GM19455 (cell line): ENCODE results near the gene TACC3.

Experiments
- ATAC-seq: cut with Tn5 transposase; IDR thresholded peaks from one replicate; pipeline ENCODE4 v1.9.1; 2021; ENCODE audit not compliant: unreplicated experiment

Gene TACC3

GRCh38 chr4:1771555-1772305 lies 50.4 kb downstream of the TACC3 start:
- ATAC-seq = no peak

DNA sequence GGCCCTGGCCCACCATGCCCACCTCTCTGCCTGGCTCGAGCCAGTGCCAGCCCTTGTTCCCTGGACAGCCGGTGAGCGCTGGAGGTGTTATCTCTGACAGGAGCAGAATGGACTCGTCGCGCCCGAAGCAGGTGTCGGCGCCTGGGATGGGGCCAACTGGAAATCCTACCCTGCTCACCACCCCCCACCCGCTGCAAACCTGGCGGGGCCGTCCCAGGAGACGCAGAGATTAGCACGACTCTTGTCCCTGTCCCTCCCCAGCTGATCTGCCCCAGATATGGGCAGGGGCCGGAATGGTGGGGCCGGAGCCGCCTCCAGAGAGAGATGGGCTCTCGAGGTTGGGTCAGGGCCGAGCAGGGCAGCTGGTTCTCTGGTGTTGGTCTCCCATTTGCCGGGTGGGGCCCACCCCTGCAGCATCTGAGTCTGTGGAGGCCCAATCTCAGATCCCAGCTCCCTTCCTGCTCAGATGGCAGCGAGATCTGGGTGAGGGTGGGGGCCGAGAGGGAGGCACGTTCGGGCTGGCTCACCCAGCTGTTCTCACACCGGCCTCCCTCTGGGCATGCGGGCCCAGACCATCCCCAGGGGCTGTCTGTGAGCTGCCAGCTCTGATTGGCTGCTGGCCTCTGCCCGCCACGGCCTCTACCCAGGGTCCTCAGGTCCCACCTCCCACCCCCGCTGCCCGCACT lies 51.7 kb downstream of the TACC3 start:
- no peak for ATAC-seq

GRCh38 chr4:1773754-1774153 lies 52.4 kb downstream of the TACC3 start:
- ATAC-seq = no peak

DNA sequence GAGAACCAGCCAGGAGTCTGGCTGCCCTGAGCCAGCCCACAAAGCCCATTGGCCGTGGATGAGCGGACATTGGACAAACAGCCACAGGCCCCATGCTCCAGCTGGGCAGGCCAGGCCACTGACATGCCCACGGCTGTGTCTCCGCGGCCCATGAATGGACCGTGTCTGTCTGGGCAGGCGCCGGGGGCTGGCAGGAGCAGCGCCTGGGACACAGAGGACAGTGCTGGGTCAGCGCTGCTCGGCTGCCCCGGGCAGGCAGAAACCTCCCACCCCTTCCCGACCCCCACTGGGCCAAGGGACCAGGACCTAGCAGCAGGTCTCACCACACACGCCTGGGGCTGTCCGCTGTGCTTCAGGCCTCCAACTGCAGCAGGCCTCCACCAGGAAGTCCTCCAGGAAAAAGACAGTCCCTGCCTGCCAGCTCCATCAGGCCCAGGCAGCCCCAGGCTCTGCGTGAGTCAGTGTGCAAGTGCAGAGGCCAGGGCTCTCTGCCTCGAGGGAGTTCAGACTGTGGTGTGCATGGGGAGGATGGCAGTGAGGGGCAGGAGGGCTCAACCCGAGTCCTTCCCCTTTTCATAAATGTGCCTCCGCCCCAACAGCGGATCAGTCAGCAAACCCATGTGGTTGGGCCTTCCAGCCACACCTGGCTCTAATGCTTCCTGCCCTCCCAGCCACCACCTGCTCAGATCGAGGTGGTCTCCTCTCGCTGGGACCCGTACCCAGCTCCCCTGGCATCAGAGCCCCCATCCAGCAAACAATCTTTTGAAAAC lies 54.6 kb downstream of the TACC3 start:
- ATAC-seq = no peak

- ATAC-seq = no peak
Measured at GRCh38 chr4:1776521-1777161, 55.3 kb downstream of the TACC3 start.

- ATAC-seq = no peak
Measured at GRCh38 chr4:1777822-1778641, 56.7 kb downstream of the TACC3 start.

DNA sequence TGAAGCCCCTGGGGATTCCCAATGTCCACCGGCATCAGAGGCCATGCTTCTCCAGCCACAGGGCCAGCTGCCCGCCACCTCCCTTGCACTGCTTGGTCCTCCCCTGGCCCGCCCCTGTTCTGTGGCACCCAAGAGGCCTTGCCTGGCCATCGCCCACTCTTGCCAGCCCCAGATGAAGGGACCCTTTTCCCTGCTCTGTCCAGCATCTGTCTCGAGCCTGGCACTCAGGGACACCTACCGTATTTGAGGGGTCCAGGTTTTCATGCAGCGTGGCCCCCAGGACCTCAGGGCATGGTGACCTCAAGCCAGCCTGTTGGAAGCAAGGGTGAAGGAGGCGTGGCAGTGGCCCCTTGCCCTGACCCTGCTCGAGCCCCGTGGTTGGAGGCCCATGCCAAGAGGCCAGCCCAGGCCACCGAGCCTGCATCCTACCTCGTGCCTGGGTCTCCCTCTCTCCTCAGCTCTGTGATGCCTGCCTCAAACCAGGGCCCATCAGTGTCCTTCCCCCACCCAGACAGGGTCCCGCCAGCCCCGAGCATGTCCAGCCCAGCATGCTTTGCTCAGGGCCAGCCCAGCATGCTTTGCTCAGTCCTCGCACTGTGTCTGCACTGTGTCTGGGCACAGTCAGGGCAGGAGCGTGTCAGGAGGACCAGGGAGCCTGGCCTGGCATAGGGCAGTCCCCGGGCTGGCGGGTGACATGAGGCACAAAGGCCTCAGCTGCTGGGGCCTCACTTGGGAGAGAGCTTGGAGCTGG lies 57.5 kb downstream of the TACC3 start:
- no peak for ATAC-seq

DNA sequence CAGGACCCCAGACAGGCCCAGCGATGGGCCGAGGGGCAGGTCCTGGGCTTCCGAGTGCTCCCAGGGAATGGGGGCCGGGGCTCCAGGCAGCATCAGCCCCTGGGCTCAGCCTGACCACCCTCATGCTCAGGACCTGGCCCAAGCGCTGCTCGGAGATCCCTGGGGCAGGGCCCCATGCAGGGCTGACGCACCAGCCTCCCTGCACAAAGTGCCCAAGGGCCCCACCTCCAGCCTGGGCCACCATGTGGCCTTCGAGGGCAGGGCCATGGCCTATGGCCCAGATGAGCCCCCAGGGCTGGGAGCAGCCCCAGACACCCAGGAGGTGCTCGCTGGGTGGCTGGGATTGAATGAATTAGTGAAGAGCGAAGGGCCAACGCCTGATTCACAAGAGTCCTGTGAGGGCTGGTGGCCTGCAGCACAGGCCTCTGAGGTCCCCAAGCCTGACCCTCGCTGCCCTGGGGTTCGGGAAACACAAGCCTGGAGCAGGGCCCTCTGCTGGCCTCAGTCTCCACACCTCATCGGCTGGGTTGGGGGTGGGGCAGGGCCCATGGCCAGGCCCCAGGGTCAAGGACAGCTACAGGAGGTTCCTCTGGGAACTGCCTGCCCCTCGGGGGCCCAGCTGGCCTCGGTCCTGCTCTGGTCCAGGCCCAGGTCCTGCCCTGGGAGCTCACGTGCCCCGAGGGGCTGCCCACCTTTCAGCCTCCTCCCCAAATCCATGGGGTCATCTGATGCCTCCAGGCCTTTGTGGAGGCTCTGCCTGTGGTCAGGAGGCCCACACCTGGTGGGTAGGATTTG lies 58.5 kb downstream of the TACC3 start:
- no peak for ATAC-seq

DNA sequence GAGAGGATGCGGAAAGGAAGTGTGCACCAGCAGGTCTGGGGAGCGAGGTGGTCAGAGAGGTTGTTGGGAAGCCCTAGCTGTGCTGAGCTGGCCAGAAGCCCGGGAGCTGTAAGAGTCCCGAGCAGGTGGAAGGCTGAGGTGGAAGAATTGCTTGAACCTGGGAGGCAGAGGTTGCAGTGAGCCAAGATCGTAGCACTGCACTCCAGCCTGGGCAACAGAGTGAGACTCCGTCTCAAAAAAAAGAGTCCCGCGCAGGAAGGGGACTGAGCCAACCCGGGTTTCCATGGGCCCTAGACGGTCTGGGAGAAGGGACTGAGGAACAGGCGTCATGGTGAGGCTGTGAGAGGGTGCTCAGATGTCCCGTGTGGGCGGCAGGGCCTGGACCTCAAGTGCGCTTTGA lies 59.1 kb downstream of the TACC3 start:
- no peak for ATAC-seq

DNA sequence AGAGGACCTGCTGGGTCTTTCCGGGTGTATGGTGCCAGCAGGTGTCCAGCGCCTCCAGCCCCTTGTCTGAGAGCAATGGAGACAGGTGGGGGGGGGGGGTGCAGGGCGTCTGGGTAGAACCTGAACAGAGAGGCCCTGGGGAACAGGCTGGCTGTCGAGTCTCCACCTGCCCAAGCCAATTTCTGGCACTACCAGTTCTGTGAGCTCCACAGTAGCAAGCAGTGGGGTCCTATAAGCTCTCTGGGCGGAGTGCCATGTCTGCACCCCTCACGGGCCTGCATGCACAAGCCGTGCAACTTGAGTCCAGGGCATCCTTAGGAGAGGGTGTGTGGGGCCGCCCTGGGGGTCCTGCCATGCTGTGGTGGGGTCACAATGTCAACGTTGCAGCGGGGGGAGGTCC lies 61.7 kb downstream of the TACC3 start:
- no peak for ATAC-seq

DNA sequence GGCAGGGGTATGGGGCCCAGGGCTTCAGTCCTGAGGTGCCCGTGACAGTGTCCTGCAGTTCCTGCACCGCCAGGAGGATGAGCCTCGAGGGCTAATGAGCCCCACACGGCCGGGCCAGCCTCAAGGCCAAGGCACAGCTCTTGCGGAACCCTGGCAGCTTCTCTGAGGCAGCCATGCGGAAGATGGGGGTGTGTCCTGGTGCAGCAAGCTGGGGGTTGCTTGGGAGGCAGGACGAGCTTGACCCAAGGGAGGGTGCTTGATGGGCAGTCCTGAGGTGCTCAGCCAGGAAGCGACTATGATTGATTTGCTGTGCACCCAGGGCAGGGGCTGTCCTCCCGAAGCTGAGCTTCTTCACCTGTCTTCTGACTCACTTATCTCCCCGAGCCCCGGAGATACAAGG lies 62.6 kb downstream of the TACC3 start:
- no peak for ATAC-seq

DNA sequence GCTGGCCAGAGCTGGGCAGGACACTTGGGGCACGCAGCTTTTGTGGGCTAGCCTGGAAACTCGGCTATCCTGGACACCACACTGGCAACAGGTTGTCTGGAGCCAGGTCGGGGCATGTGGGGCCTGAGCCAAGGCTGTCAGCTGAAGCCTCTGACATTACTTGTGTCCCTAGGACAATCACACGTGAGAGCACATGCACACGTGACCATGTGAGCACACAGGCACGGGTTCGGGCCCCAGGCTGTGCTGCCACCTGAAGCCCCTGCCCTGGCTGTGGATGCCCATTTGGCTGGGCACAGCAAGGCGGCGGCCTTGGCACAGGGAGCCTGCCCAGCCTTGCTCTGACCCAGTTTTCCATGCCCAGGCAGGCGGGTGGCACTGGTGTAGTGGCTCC lies 63.1 kb downstream of the TACC3 start:
- ATAC-seq = no peak

- ATAC-seq = no peak
Measured at GRCh38 chr4:1784789-1785591, 63.7 kb downstream of the TACC3 start.

DNA sequence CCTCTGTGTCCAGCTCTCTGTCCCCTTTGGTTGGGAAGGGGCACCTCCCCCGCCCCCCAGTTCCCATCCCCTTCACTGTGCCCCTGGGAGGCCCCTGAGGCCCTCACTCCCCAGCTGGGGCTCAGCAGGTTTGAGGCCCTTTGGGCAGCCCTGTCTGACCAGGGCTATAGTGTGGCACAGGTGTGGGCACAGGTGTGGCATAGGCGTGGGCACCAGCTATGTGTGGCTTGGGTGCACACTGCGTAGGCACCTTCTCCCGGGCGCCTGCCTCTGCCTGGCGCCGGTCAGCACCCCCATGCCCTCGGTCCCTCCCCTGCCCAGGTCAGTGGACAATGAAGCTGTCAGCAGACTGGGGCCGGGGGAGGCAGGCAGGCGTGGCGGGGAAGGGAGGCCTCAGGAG lies 64.3 kb downstream of the TACC3 start:
- no peak for ATAC-seq

GRCh38 chr4:1786544-1787362 lies 65.4 kb downstream of the TACC3 start:
- ATAC-seq = no peak

GRCh38 chr4:1787411-1788077 lies 66.2 kb downstream of the TACC3 start:
- no peak for ATAC-seq
